SK-N-SH treated with all-trans-retinoic acid at 6 μM for 48 hours (cell line): ENCODE results near the gene GHITM.
A peak's percentile ranks its signal among the peaks of the same experiment; 100 is the strongest.

Experiments
- ATAC-seq: fragments of 200-7000 bp; cut with Tn5 transposase; 3 replicates; pipeline ENCODE4 v1.9.1; 2020; ENCODE audit warnings: mild to moderate bottlenecking, moderate library complexity
- ARNTL ChIP-seq: fragments of 450-650 bp; formaldehyde crosslinking; IDR thresholded peaks from 2 replicates; pipeline ENCODE4 v1.5.0; 2020; ENCODE audit warnings: low read depth, mild to moderate bottlenecking, moderate library complexity, borderline replicate concordance
- BACH2 ChIP-seq: fragments of 250-450 bp; sonication (Bioruptor Pico); IDR thresholded peaks from 2 replicates; pipeline ENCODE4 v1.9.0; 2021; ENCODE audit warnings: mild to moderate bottlenecking, borderline replicate concordance
- CREB5 ChIP-seq: fragments of 250-450 bp; sonication (Bioruptor Pico); IDR thresholded peaks from 2 replicates; pipeline ENCODE4 v1.5.1; 2020; ENCODE audit warnings: low read depth, mild to moderate bottlenecking, moderate library complexity
- CSDC2 ChIP-seq: fragments of 250-450 bp; sonication (Bioruptor Pico); IDR thresholded peaks from 2 replicates; pipeline ENCODE4 v1.5.0; 2020; ENCODE audit warnings: mild to moderate bottlenecking, moderate library complexity
- CSRNP3 ChIP-seq: fragments of 250-450 bp; sonication (Bioruptor Pico); IDR thresholded peaks from 2 replicates; pipeline ENCODE4 v1.5.1; 2021; ENCODE audit warnings: mild to moderate bottlenecking, moderate library complexity
- ESRRG ChIP-seq: fragments of 250-450 bp; sonication (Bioruptor Pico); IDR thresholded peaks from 2 replicates; pipeline ENCODE4 v1.6.1; 2021; ENCODE audit warnings: mild to moderate bottlenecking
- GLIS3 ChIP-seq: fragments of 250-450 bp; sonication (Bioruptor Pico); IDR thresholded peaks from 2 replicates; pipeline ENCODE4 v1.5.0; 2020; ENCODE audit warnings: mild to moderate bottlenecking, moderate library complexity
- ISL1 ChIP-seq: fragments of 250-450 bp; sonication (Bioruptor Pico); IDR thresholded peaks from 2 replicates; pipeline ENCODE4 v2.1.2; 2022; ENCODE audit warnings: mild to moderate bottlenecking, moderate library complexity
- OSR1 ChIP-seq: fragments of 250-450 bp; sonication (Bioruptor Pico); IDR thresholded peaks from 2 replicates; pipeline ENCODE4 v1.8.0; 2022; ENCODE audit warnings: moderate library complexity, mild to moderate bottlenecking, inconsistent platforms
- PATZ1 ChIP-seq: fragments of 250-450 bp; sonication (Bioruptor Pico); IDR thresholded peaks from 2 replicates; pipeline ENCODE4 v1.8.0; 2020; ENCODE audit warnings: mild to moderate bottlenecking, moderate library complexity, borderline replicate concordance
- POU6F1 ChIP-seq: fragments of 250-450 bp; sonication (Bioruptor Pico); IDR thresholded peaks from 2 replicates; pipeline ENCODE4 v1.8.0; 2021; ENCODE audit warnings: low read depth, mild to moderate bottlenecking, moderate library complexity, borderline replicate concordance
- PPARA ChIP-seq: fragments of 250-450 bp; sonication (Bioruptor Pico); IDR thresholded peaks from 2 replicates; pipeline ENCODE4 v1.5.0; 2020; ENCODE audit warnings: mild to moderate bottlenecking, borderline replicate concordance
- SNAI2 ChIP-seq: fragments of 250-450 bp; sonication (Bioruptor Pico); IDR thresholded peaks from 2 replicates; pipeline ENCODE4 v1.5.0; 2020; ENCODE audit warnings: mild to moderate bottlenecking, moderate library complexity
- TCF4 ChIP-seq: fragments of 250-450 bp; sonication (Bioruptor Pico); IDR thresholded peaks from 2 replicates; pipeline ENCODE4 v1.8.0; 2021; ENCODE audit warnings: mild to moderate bottlenecking, moderate library complexity, borderline replicate concordance
- TOX ChIP-seq: fragments of 250-450 bp; sonication (Bioruptor Pico); IDR thresholded peaks from 2 replicates; pipeline ENCODE4 v1.8.0; 2021; ENCODE audit warnings: mild to moderate bottlenecking, moderate library complexity, borderline replicate concordance
- TSHZ2 ChIP-seq: fragments of 250-450 bp; sonication (Bioruptor Pico); IDR thresholded peaks from 2 replicates; pipeline ENCODE4 v1.5.0; 2020; ENCODE audit warnings: mild to moderate bottlenecking, moderate library complexity
- ZC3H10 ChIP-seq: fragments of 250-450 bp; sonication (Bioruptor Pico); IDR thresholded peaks from 2 replicates; pipeline ENCODE4 v1.5.1; 2021; ENCODE audit warnings: mild to moderate bottlenecking, moderate library complexity
- ZNF565 ChIP-seq: fragments of 450-650 bp; formaldehyde crosslinking; conservative IDR thresholded peaks from 2 replicates; pipeline ENCODE4 v1.5.0; 2020; ENCODE audit warnings: low read depth, mild to moderate bottlenecking, moderate library complexity
- ZNF70 ChIP-seq: fragments of 450-650 bp; formaldehyde crosslinking; IDR thresholded peaks from 2 replicates; pipeline ENCODE4 v1.5.0; 2020; ENCODE audit warnings: mild to moderate bottlenecking, moderate library complexity

Gene GHITM

GRCh38 chr10:84140036-84140379 is 699 bp downstream of the GHITM start:
- no peak for TF ChIP-seq CREB5 (CRISPR knock-in tag)
- TF ChIP-seq ISL1 = no peak
- no peak for TF ChIP-seq TCF4 (CRISPR knock-in tag)
- TF ChIP-seq SNAI2 = no peak
- TF ChIP-seq CSRNP3 = no peak
- no peak for TF ChIP-seq POU6F1 (CRISPR knock-in tag)
- no peak for TF ChIP-seq ARNTL (CRISPR knock-in tag)
- no peak for TF ChIP-seq BACH2 (CRISPR knock-in tag)
- no peak for TF ChIP-seq TSHZ2 (CRISPR knock-in tag)
- TF ChIP-seq ZNF70 = no peak
- no peak for TF ChIP-seq OSR1 (CRISPR knock-in tag)
- peak; percentile 41 for ATAC-seq

GRCh38 chr10:84147347-84147746 is 8.0 kb downstream of the GHITM start:
- ATAC-seq = no peak

More at GRCh38 chr10:84147347-84147746, 8.0 kb downstream of the GHITM start:
- TF ChIP-seq GLIS3 (CRISPR knock-in tag) (no peak), ZNF565 (CRISPR knock-in tag) (no peak), ZNF70 (no peak), CSDC2 (CRISPR knock-in tag) (no peak), CREB5 (CRISPR knock-in tag) (no peak), CSRNP3 (no peak), TOX (CRISPR knock-in tag) (no peak), ISL1 (no peak), ESRRG (CRISPR knock-in tag) (no peak), OSR1 (CRISPR knock-in tag) (no peak), TCF4 (CRISPR knock-in tag) (no peak), PPARA (no peak), PATZ1 (CRISPR knock-in tag) (no peak), ZC3H10 (CRISPR knock-in tag) (no peak), POU6F1 (CRISPR knock-in tag) (no peak), ARNTL (CRISPR knock-in tag) (no peak), TSHZ2 (CRISPR knock-in tag) (no peak), SNAI2 (no peak)
